SU-DHL-6 (cell line): ENCODE results near the gene DCT.
"Not testable (repeated sequence)": the region's sequence is repeated elsewhere in the genome, so short reads cannot be mapped to it uniquely, and the experiment has no call there.

ENCODE experiments used
- H2AFZ ChIP-seq: fragments of 200-600 bp; sonication (generic); 2 replicates; pipeline ENCODE4 v1.6.1; 2014; ENCODE audit warnings: low read depth, mild to moderate bottlenecking, moderate library complexity, mixed read lengths, antibody characterized with exemption, low read length; ENCODE audit not compliant: severe bottlenecking
- H3F3A ChIP-seq: fragments of 200-600 bp; shearing (Covaris generic); 2 replicates; pipeline ENCODE4 v1.6.0; 2016; ENCODE audit warnings: antibody characterized with exemption, mild to moderate bottlenecking; ENCODE audit not compliant: insufficient read depth
- H3K27ac ChIP-seq: fragments of 200-600 bp; sonication (generic); 2 replicates; pipeline ENCODE4 v1.5.1; 2016; ENCODE audit warnings: low read depth, mild to moderate bottlenecking, low read length, moderate library complexity, mixed read lengths
- H3K27me3 ChIP-seq: fragments of 200-600 bp; sonication (generic), shearing (Covaris generic); 2 replicates; pipeline ENCODE4 v1.6.0; 2014; ENCODE audit warnings: mild to moderate bottlenecking, low read length
- H3K36me3 ChIP-seq: fragments of 200-600 bp; sonication (generic); 2 replicates; pipeline ENCODE4 v1.6.1; 2014; ENCODE audit warnings: mild to moderate bottlenecking, low read length, mixed read lengths
- H3K4me2 ChIP-seq: fragments of 300-600, 200-600 bp; shearing (Covaris generic), sonication (generic); 2 replicates; pipeline ENCODE4 v1.6.0; 2014; ENCODE audit warnings: low read length, low read depth, mild to moderate bottlenecking; ENCODE audit not compliant: poor library complexity, severe bottlenecking
- H3K4me3 ChIP-seq: fragments of 200-600 bp; sonication (generic); 2 replicates; pipeline ENCODE4 v1.5.1; 2014; ENCODE audit warnings: antibody characterized with exemption, low read length, mild to moderate bottlenecking, mixed read lengths; ENCODE audit not compliant: insufficient read depth, poor library complexity, severe bottlenecking
- H3K79me2 ChIP-seq: fragments of 200-600 bp; sonication (generic); 2 replicates; pipeline ENCODE4 v1.6.1; 2014; ENCODE audit warnings: mild to moderate bottlenecking, low read length, moderate library complexity; ENCODE audit not compliant: insufficient read depth
- H3K9ac ChIP-seq: fragments of 200-600 bp; sonication (generic); 2 replicates; pipeline ENCODE4 v1.7.0; 2014; ENCODE audit warnings: mild to moderate bottlenecking, low read length
- H3K9me2 ChIP-seq: fragments of 200-600 bp; sonication (generic); replicated peaks from 2 replicates; pipeline ENCODE4 v1.6.1; 2014; ENCODE audit warnings: low read length; ENCODE audit not compliant: insufficient read depth
- H3K9me3 ChIP-seq: fragments of 200-600 bp; sonication (generic); 2 replicates; pipeline ENCODE4 v1.6.1; 2014; ENCODE audit warnings: low read length, mixed read lengths; ENCODE audit not compliant: insufficient read depth
- H4K20me1 ChIP-seq: fragments of 200-600 bp; sonication (generic); 2 replicates; pipeline ENCODE4 v1.6.1; 2014; ENCODE audit warnings: low read depth, mild to moderate bottlenecking, antibody characterized with exemption, low read length, moderate library complexity, mixed read lengths
- EZH2phosphoT487 ChIP-seq: fragments of 200-600 bp; sonication (generic), shearing (Covaris generic); conservative IDR thresholded peaks from 2 replicates; pipeline ENCODE4 v1.6.1; 2018; ENCODE audit warnings: mild to moderate bottlenecking, antibody characterized with exemption, low read length, moderate library complexity, mixed read lengths
- TF ChIP-seq, protein P1 (sequence below): fragments of 200-600 bp; sonication (generic); IDR thresholded peaks from one replicate; pipeline ENCODE4 v1.5.1; 2017; ENCODE audit warnings: antibody characterized with exemption, mild to moderate bottlenecking, low read length, moderate library complexity; ENCODE audit not compliant: insufficient read depth, poor library complexity, severe bottlenecking

DCT gene

DNA sequence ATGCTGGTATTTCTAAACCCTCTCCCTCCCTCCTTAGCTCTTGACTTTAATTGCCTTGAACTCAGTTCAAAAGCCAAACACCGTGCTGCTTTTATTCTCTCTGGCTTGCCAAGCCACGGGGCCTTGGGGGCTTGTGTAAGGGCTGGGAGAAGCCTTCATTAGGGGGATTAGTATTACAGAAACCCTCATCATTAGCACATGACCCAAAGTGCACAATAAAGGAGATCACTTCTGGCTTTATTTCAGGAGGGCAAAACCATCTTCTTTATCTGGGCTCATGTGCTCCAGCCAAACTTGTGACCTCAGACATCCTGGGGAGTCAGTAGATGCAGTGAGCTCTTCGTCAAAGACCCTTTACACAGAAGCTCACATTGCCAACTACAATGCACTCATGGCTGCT lies at the start of gene DCT:
TSS of gene DCT (minus strand) at position 67 of the 400 bp plus-strand sequence. CDS start 427 bp downstream, outside the sequence.
- Histone ChIP-seq H3K9me2 (no peaks in the 10 kb centered on the region), H3K27ac (no peak within 1 kb of the TSS)

DNA sequence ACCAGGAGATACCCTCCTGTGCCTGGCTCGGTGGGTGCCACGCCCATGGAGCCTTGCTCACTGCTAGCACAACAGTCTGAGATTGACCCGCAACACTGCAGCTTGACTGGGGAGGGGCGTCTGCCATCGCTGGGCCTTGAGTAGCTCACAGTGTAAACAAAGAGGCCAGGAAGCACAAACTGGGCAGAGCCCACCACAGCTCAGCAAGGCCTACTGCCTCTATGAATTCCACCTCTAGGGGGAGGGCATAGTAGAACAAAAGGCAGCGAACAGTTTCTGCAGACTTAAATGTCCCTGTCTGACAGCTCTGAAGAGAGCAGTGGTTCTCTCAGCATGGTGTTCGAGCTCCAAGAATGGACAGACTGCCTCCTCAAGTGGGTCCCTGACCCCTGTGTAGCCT lies 47.5 kb upstream of the DCT start:
- H3K27me3 ChIP-seq, H3K79me2 ChIP-seq, H2AFZ ChIP-seq, H3K9me2 ChIP-seq, H3K9me3 ChIP-seq, H3F3A ChIP-seq, H3K4me3 ChIP-seq, H3K4me2 ChIP-seq, H4K20me1 ChIP-seq, H3K9ac ChIP-seq, H3K27ac ChIP-seq, H3K36me3 ChIP-seq: not testable (repeated sequence)

More for the DNA sequence above, at the start of gene DCT:
- H3K4me3 ChIP-seq = no peak within 1 kb of the TSS
- no peaks in the 10 kb centered on the region for H4K20me1 ChIP-seq
- H2AFZ ChIP-seq = no peak within 1 kb of the TSS
- H3K9ac ChIP-seq = no peak within 1 kb of the TSS
- no peaks in the 10 kb centered on the region for H3K9me3 ChIP-seq
- no peak within 1 kb of the TSS for H3K4me2 ChIP-seq
- H3K36me3 ChIP-seq = no peaks in the 10 kb centered on the region
- H3K27me3 ChIP-seq = no peaks in the 10 kb centered on the region
- no peaks in the 10 kb centered on the region for H3F3A ChIP-seq
- H3K79me2 ChIP-seq = no peaks in the 10 kb centered on the region
- no peak for TF ChIP-seq EZH2phosphoT487
- TF ChIP-seq, protein P1, sequence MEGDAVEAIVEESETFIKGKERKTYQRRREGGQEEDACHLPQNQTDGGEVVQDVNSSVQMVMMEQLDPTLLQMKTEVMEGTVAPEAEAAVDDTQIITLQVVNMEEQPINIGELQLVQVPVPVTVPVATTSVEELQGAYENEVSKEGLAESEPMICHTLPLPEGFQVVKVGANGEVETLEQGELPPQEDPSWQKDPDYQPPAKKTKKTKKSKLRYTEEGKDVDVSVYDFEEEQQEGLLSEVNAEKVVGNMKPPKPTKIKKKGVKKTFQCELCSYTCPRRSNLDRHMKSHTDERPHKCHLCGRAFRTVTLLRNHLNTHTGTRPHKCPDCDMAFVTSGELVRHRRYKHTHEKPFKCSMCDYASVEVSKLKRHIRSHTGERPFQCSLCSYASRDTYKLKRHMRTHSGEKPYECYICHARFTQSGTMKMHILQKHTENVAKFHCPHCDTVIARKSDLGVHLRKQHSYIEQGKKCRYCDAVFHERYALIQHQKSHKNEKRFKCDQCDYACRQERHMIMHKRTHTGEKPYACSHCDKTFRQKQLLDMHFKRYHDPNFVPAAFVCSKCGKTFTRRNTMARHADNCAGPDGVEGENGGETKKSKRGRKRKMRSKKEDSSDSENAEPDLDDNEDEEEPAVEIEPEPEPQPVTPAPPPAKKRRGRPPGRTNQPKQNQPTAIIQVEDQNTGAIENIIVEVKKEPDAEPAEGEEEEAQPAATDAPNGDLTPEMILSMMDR = no peak

DNA sequence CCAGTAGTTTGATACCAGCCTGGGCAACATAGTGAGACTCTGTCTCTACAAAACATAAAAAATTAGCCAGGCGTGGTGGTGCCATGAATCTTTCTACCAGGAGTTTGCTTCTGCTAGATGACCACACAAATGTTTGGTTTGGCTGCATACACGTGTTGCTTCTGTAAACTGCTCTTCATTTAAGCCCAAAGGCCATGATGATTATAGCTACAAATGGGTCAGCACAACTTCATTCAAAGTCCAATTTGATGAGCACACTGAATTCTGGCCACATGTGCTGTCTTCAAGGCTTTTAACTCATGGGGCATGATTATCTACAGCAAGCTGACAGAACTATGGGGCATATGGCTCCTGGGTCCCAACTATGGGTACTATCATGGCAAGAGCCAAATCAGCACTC lies 46.3 kb upstream of the DCT start:
- Histone ChIP-seq H3K4me3 (no peak overlapping the region), H3K36me3 (no peaks in the 10 kb centered on the region), H3K79me2 (no peaks in the 10 kb centered on the region), H3F3A (no peaks in the 10 kb centered on the region), H3K9ac (no peak overlapping the region), H3K9me3 (no peaks in the 10 kb centered on the region), H3K27ac (no peak overlapping the region), H4K20me1 (no peaks in the 10 kb centered on the region), H2AFZ (no peak overlapping the region), H3K9me2 (no peaks in the 10 kb centered on the region), H3K4me2 (no peak overlapping the region), H3K27me3 (no peaks in the 10 kb centered on the region)
- TF ChIP-seq EZH2phosphoT487 = no peak
- TF ChIP-seq, protein P1 = no peak

DNA sequence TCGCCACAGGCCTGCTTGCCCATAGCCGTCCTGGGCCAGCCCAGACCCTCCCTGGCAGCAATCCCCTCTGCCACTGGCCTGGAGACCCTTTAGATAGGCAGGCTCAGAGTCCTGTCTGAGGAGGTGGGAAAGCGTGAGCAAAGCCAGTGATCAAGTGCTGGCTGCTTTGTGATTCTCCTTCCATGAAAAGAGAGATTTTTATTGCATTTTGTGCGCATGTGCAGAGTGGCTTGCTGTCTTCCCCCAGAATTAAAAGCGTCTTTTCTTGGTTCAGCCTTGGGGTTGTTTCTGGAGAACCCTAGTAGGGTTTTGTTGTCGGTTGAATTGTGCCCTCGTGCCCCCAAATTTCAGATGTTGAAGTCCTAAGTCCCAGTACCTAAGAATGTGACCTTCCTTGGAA lies 44.9 kb upstream of the DCT start:
- Histone ChIP-seq H3K9me3 (no peaks in the 10 kb centered on the region), H2AFZ (no peak overlapping the region), H3K4me3 (no peak overlapping the region), H3K27me3 (no peaks in the 10 kb centered on the region), H3K27ac (no peak overlapping the region), H3K9ac (no peak overlapping the region), H3K36me3 (no peaks in the 10 kb centered on the region), H3K9me2 (no peaks in the 10 kb centered on the region), H3F3A (no peaks in the 10 kb centered on the region), H3K4me2 (no peak overlapping the region), H3K79me2 (no peaks in the 10 kb centered on the region), H4K20me1 (no peaks in the 10 kb centered on the region)
- no peak for TF ChIP-seq EZH2phosphoT487
- TF ChIP-seq, protein P1 = no peak
